ENCODE data around the gene NUDT5.
"Not testable (repeated sequence)": the region's sequence is repeated elsewhere in the genome, so short reads cannot be mapped to it uniquely, and the experiment has no call there.

The NUDT5 gene

GRCh38 chr10:12235116-12235694 is 39.5 kb upstream of the NUDT5 start:
- TF ChIP-seq CTCF (IDR thresholded peaks at IDR 0.05; ENCODE audit: low read depth, low read length) = no peak
- H3K4me3 ChIP-seq (ENCODE audit: low read depth, low read length) = no peak overlapping the region

- not testable (repeated sequence) for H3K4me3 ChIP-seq (ENCODE audit: low read depth, low read length)
Measured at GRCh38 chr10:12234687-12235086, 39.0 kb upstream of the NUDT5 start.

- TF ChIP-seq CTCF (IDR thresholded peaks at IDR 0.05; ENCODE audit: low read depth, low read length) = no peak
Measured at GRCh38 chr10:12228851-12229250, 33.2 kb upstream of the NUDT5 start.

GRCh38 chr10:12226438-12226837 is 30.7 kb upstream of the NUDT5 start:
- H3K4me3 ChIP-seq (ENCODE audit: low read depth, low read length) = not testable (repeated sequence)

More at GRCh38 chr10:12228851-12229250, 33.2 kb upstream of the NUDT5 start:
- no peak overlapping the region for H3K4me3 ChIP-seq (ENCODE audit: low read depth, low read length)

- no peak overlapping the region for H3K4me3 ChIP-seq (ENCODE audit: low read depth, low read length)
- TF ChIP-seq CTCF (IDR thresholded peaks at IDR 0.05; ENCODE audit: low read depth, low read length) = no peak
Measured at GRCh38 chr10:12225444-12225843, 29.8 kb upstream of the NUDT5 start.

GRCh38 chr10:12221323-12222298 is 25.9 kb upstream of the NUDT5 start:
- TF ChIP-seq CTCF (IDR thresholded peaks at IDR 0.05; ENCODE audit: low read depth, low read length) = no peak
- no peak overlapping the region for H3K4me3 ChIP-seq (ENCODE audit: low read depth, low read length)

- no peak for TF ChIP-seq CTCF (IDR thresholded peaks at IDR 0.05; ENCODE audit: low read depth, low read length)
- no peak overlapping the region for H3K4me3 ChIP-seq (ENCODE audit: low read depth, low read length)
Measured at GRCh38 chr10:12218991-12219390, 23.3 kb upstream of the NUDT5 start.

GRCh38 chr10:12214763-12215218 is 19.1 kb upstream of the NUDT5 start:
- peak; percentile 41; the same call in 1 of the 2 replicates for TF ChIP-seq CTCF (IDR thresholded peaks at IDR 0.05; ENCODE audit: low read depth, low read length)

More at GRCh38 chr10:12214763-12215218, 19.1 kb upstream of the NUDT5 start:
- H3K4me3 ChIP-seq (ENCODE audit: low read depth, low read length) = no peak overlapping the region

Data from WI38 (cell line).